ENCODE data around the gene PEX13.

DNA sequence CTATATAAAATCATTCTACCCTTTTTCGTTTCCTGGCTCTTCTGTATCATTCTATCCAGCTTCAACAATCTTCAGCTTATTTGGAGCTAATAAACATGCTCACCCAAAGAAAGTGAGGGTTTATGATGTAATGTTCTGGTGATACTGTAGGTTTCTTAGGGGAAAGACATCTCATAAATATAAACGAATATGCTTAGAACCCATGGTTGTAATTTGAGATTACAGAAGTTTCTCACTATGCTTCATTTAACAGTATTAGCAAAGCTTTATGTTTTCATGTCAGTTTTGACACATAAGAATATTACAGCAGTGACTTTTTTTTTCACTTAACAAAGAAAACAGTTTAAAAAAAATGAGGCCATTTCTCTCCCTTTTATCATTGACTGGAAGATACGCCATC is 11.8 kb upstream of the PEX13 start:
- TF ChIP-seq, protein P1, sequence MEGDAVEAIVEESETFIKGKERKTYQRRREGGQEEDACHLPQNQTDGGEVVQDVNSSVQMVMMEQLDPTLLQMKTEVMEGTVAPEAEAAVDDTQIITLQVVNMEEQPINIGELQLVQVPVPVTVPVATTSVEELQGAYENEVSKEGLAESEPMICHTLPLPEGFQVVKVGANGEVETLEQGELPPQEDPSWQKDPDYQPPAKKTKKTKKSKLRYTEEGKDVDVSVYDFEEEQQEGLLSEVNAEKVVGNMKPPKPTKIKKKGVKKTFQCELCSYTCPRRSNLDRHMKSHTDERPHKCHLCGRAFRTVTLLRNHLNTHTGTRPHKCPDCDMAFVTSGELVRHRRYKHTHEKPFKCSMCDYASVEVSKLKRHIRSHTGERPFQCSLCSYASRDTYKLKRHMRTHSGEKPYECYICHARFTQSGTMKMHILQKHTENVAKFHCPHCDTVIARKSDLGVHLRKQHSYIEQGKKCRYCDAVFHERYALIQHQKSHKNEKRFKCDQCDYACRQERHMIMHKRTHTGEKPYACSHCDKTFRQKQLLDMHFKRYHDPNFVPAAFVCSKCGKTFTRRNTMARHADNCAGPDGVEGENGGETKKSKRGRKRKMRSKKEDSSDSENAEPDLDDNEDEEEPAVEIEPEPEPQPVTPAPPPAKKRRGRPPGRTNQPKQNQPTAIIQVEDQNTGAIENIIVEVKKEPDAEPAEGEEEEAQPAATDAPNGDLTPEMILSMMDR (IDR thresholded peaks at IDR 0.05; ENCODE audit: low read depth, low read length, missing input control), result no peak
- TF ChIP-seq YY1 (IDR thresholded peaks at IDR 0.05) (no peak), TAF1 (conservative IDR thresholded peaks at IDR 0.05) (no peak)
